ENCODE measurements around the gene ANKRD29. TPM values are rescaled to one million over a fixed set of nuclear protein-coding genes. Genes with fewer than 3 reads are reported as not detected.

The ANKRD29 gene, protein sequence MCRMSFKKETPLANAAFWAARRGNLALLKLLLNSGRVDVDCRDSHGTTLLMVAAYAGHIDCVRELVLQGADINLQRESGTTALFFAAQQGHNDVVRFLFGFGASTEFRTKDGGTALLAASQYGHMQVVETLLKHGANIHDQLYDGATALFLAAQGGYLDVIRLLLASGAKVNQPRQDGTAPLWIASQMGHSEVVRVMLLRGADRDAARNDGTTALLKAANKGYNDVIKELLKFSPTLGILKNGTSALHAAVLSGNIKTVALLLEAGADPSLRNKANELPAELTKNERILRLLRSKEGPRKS
- 0.11 and 0.39 TPM in 2 replicates for total RNA-seq

DNA sequence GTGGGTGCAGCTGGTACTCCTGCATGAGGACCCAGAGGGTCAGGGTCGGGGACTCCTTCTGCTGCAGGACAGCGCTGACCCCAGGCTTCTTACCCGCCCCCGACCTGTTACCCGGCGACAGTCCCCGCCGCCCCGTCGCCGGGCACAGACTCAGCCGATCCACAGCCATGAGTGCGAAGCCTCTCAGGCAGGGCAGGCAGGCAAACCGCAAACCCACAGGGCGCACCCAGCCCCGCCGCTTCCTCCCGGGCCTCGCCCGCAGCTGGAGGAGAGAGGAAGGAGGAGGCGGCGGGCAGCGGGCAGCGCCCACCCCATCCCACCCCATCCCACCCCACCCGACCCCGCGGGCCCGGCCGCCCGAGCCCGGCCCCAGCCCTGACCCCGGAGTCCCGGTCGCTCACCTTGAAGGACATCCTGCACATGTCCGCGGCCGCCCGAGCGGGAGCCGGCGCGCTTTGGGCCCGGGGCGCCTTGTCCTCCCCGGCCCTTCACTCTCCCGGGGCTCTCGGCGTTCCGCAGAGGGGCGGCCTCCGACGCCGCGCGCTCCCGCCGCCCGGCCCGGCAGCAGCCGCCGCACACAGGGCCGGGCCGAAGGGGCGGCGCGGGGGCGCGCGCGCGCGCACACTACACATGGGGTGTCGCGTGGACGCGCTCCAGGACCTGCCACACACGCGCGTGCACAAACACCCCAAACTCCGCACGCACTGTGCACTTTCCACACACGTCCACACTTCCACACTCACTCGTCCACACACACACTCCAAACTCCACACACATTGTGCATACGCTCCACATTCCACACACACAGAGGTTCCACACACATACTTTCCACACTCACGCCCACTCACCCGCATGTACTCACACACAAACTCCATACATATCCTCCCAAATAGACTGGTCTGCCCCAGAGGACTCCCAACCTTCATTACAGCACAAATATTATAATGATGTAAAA lies at the start of gene ANKRD29:
Gene ANKRD29 (minus strand): TSS at position 603 of the 955 bp plus-strand sequence. CDS start 181 bp downstream, at position 422.

DNA sequence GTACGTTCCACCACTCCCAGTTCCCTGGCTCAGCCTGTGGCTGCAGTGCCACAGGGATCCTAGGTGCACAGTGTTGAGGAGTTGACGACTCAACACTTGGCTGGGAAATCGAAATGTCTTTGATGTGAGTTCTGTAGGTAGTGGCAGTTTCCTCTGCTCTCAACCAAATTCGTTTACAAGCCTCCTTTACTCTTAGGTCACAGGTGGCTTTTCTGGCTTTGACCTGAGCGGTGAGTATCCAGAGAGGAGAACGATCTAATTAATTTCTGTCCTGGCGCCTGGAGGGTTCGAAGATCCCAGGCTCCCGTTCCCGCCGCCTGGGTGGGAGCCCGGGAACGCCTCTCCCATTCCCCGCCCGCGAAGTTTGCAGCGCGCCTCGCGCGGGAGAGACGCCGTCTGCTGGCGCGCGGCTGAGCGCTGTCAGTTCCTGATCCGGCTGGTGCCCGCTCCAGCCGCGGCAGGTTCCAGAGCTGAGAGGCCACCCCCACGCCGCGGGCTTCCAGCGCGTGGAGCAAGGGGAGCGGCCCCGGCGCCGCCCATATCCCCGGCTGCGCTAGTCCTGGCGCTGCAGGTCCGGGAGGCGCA lies 26.4 kb upstream of the ANKRD29 start, which contains the start of gene LAMA3:
Gene LAMA3 (plus strand): TSS at position 423 of the 585 bp plus-strand sequence. CDS start 231 bp downstream, outside the sequence.

DNA sequence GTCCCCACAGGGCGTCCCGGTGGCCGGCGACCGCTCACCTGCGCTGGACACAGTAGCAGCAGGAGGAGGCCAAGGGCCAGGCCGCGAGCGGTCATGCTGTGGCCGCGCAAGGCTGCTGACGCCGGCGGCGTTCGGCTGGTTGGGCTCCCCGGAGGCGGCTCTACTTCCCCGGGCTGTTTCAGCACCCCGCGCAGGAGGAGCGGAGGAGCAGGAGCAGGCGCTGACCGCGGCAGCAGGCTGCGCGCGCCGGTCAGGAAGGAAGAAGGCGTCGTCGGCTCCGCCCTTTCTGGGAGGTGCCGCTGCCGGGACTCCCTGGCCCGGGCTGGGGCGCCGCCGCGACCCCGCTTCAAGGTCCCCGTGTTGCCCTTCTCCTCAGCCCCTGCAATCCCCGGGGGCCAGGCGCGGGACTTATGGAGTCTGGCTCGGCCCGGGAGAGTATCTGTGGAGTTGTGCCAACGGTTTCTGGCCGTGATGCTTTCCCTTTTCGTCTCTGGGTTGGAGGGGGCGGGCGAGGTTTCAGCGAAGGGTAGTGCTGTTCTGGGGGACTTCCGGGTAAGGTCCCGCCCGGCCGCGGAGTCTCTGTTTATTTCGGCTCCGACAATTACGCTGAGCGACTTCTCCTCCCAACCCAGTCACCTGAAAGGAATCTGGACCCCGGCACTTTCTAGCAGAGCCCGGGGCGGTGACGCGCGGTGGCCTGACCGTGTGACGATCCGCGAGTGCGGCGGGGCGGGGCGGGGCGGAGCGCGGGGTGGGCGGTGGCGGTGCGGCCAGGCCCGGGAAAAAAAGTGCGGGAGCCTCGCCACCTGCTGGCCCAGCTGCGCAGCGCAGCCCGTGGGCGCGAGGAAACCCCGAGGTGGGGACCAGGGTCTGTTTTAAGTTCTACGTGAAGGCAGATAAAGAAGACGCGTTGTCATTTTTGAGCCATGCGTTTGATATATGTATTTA lies 76.2 kb downstream of the ANKRD29 start, which contains the start of gene NPC1:
Gene NPC1 (minus strand): TSS at position 258 of the 948 bp plus-strand sequence. CDS start 163 bp downstream, at position 95.

Small RNA genes lying within 50 kb of the gene (small RNA-seq; reads per million reads assigned to genes)
- gene RF00019: not detected

Other genes starting within 250 kb of the ANKRD29 start
- gene RIOK3, start 209.6 kb downstream of the ANKRD29 start, total RNA-seq: 56.9 and 62.6 TPM in 2 replicates
- 16.1 and 25.2 TPM in 2 replicates for gene RMC1, start 159.4 kb downstream of the ANKRD29 start, total RNA-seq
- 78.1 and 83.8 TPM in 2 replicates for gene NPC1, start 76.4 kb downstream of the ANKRD29 start, total RNA-seq
- 1,048 and 1,921 TPM in 2 replicates for gene LAMA3, start 26.5 kb upstream of the ANKRD29 start, total RNA-seq